Superior temporal gyrus (tissue), 1 donor: ENCODE data around the gene SCUBE1.

ENCODE experiments used
- DNase-seq: peaks from one replicate; pipeline ENCODE4 v3.0.0-alpha.2; 2016; ENCODE audit errors: extremely low spot score

Gene SCUBE1

GRCh38 chr22:43326331-43327156, 16.6 kb downstream of the SCUBE1 start:
- no peak for DNase-seq

DNA sequence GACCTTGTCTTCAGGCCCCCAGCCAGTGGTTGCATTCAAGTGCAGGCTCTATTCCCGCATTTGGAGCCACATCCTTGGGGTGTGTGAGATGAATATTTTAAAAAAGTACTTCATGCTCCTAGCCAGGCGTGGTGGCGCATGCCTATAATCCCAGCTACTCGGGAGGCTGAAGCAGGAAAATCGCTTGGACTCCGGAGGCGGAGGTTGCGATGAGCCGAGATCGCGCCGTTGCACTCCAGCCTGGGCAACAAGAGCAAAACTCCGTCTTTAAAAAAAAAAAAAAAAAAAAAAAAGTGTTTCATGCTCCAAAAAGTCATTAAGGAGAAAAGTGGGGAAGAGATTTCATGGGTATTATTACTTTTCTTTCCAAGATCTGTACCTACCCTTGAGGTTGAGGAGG, 18.0 kb downstream of the SCUBE1 start:
- DNase-seq: no peak

- no peak for DNase-seq
Measured at GRCh38 chr22:43320943-43321900, 21.9 kb downstream of the SCUBE1 start.

DNA sequence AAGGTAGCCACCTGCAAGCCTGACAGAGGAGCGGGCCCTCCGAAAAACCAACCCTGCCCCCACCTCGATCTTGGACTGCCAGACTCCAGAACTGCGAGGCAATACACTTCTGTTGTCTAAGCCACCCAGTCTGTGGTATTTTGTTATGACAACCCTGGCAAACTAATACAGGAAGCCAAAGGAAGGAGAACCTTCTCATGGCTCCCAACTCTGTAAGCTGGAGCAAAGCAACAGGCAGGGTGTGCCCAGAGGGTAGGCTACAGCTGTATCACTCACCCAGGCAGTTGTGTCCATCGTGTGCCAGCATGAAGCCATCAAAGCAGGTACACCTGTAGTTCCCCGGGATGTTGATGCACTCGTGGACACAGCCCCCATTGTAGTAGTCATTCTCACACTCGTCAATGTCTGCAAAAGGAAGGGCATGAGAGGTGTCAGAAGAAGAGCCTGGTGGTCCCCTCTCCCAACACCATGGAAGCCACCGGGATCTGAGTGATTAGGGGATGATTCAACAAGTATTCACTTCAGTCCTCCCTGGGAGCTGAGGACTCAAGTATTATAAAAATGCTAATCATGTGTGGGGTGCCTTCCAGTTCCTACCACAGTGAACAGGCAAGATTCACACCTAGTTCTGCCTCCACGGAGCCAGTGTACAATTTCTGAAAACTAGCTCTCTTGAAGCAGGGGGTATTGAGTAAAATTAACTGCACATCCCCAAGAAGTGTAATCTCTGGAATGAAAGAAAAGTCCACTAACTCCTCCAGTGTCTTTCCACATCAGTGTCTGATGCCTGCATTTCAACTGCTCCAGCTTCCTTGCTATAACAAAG, 23.3 kb downstream of the SCUBE1 start:
- DNase-seq: no peak

- no peak for DNase-seq
Measured at GRCh38 chr22:43317239-43317638, 25.9 kb downstream of the SCUBE1 start.

GRCh38 chr22:43315687-43316217, 27.4 kb downstream of the SCUBE1 start:
- no peak for DNase-seq

- DNase-seq: no peak
Measured at GRCh38 chr22:43314611-43315010, 28.6 kb downstream of the SCUBE1 start.

DNA sequence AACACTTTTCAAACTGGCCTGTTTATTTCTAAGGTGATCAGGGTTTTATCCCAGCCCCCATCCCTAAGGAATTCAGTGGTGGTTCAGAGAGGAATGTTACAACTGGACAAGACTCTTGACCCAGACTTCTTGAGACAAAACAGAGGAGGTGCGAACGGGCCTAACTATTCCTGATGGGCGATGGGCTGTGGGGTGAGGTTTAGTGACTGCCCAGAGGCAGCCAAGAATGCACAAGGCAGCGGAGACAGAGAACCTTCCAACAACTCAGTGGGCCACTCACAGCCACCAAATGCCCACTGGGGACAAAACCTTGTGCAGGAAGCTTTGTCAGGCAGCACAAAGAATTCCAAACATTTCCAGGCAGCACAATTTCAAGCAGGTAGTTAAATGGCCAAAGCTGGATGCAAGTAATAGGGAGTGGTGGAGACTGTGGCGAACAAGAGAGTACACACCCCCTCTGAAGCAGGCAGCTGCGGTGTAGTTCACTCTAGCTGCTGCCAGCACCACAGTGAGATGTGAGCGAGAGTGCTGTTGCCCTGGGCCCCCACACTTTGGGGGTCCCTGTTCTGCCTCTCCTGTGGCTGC, 29.2 kb downstream of the SCUBE1 start:
- no peak for DNase-seq

- no peak for DNase-seq
Measured at GRCh38 chr22:43313244-43313889, 29.8 kb downstream of the SCUBE1 start.

DNA sequence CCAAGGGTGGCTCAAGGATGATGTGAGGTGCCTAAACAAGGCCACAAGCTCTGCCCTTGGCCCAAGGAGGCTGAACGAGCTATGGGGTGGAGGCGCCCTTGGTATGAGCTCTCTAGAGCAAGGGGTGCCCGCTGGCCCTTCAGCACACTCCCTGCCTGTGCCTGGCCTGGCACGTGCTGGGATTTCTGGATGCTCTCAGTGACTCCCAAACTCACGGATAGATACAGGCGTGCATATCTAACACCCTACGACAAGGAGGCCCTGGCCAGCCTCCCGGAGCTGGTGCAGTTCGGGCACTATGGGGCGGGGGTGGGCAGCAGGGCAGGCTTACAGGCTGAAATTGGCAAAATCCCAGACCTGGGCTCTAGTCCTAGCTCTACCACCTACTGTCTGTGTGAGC, 30.6 kb downstream of the SCUBE1 start:
- no peak for DNase-seq

GRCh38 chr22:43310798-43311197, 32.4 kb downstream of the SCUBE1 start:
- no peak for DNase-seq

- DNase-seq: no peak
Measured at GRCh38 chr22:43310311-43310710, 32.9 kb downstream of the SCUBE1 start.

GRCh38 chr22:43308836-43309235, 34.3 kb downstream of the SCUBE1 start:
- DNase-seq: no peak

- no peak for DNase-seq
Measured at GRCh38 chr22:43308060-43308830, 34.9 kb downstream of the SCUBE1 start.

GRCh38 chr22:43305806-43306205, 37.4 kb downstream of the SCUBE1 start:
- no peak for DNase-seq

DNA sequence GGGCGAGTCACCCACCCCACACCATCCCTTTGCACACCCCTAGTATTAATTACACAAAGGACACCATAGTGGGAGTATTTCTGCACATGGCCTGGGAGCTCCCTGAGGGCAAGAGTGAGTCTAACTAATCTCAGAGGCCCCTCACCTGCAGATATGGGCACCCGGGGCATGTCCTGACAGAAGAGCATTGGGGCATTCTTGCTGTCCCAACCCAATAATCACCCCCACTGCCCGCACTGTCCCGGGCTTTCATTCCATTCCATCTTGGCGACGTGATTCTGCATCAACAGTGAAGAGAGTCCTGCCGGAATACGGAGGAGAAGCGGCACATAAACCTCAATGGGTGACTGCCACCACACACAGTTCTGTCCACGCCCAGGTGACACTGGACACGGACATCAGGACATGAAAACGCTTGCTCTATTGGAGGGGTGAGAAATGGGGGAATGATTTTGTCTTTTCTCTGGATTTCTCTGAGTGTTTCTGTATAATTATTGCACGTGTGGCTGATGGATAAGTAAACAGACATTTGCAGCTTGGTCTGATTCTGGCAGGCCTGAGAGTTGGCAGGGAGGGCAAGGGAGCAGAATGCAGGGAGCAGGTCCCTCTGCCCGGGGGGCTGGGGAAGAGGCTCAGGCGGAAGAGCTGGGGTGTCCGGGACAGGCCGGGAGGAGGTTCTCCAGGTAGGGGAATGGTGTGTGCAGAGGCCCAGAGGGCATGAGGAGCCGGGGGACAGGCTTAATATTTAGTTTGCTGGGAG, 38.2 kb downstream of the SCUBE1 start:
- no peak for DNase-seq

GRCh38 chr22:43303751-43304150, 39.4 kb downstream of the SCUBE1 start:
- no peak for DNase-seq

- no peak for DNase-seq
Measured at GRCh38 chr22:43303166-43303565, 40.0 kb downstream of the SCUBE1 start.

DNA sequence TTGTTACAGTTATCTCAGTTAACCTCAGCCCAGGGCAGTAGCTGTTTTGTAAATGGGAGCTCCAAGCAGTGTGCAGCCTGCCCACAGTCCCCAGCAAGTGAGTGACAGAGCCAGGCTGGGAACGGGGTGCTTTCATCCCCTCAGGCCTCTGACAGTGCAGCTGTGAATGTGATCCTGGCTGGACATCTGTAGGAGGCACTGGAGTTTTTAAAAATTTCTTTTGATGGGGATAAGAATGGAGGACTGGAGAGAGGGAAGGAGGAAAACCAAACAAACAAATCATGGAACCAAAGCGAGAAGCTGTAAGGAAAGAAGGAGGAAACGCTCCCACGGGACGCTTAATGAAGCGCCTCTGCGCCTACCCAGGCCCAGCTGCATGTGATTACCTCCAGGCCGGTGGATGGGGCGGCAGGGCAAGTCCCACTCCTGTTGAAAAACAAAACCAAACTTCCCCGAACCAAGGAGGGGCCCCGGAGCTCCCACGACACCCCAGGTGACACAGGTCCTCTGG, 40.6 kb downstream of the SCUBE1 start:
- DNase-seq: no peak
